ENCODE results near the gene DGAT2.

DGAT2 gene

DNA sequence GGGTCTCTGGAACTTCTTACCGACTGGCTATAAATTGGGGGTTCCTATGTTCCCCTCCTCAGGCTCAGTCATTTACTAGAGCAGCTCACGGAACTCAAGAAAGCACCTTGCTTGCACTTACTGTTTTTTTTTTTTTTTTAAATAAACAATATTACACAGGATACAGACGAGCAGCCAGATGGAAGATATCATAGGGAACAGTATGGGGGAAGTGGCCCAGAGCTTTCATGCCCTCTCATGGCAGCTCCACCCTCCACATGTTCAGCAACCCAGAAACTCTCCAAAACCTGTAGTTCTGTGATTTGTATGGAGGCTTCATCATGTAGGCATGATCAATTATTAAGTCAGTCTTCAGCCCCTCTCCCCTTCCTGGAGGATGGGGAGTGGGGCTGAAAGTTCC lies 54.0 kb downstream of the DGAT2 start:
- no peak overlapping the region for H3K4me3 ChIP-seq (ENCODE audit: low read depth, low read length)
- H3K27ac ChIP-seq (ENCODE audit: extremely low read depth, low read depth, low read length): no peak overlapping the region
- POLR2A ChIA-PET: no interaction called here

DNA sequence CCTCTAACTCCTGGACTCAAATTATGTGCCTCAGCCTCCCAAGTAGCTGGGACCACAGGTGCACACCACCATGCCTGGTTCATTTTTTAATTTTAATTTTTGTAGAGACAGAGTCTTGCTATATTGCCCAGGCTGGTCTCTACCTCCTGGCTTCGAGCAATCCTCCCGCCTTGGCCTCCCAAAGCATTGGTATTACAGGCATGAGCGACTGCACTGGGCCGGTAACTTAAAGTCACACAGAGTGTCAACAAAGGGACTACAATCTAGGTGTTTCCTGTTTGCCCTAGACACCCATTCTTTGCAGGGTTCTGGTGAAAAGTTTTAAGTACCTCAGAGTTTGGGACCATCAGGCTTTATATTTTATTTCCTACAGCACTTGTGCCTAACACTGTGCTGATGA lies 54.8 kb downstream of the DGAT2 start:
- POLR2A ChIA-PET: no interaction called here
- CTCF ChIA-PET: interaction anchor here (0.7 to 2.2 kb wide), 2 partner anchors 44 to 224 kb away, joined by 3 to 9 read pairs; no protein-coding TSS in a partner anchor

More for the DNA sequence above, 54.0 kb downstream of the DGAT2 start:
- TF ChIP-seq KLF1 (tag by site-specific recombination; IDR thresholded peaks at IDR 0.05) (no peak), ZBTB1 (tag by site-specific recombination; IDR thresholded peaks at IDR 0.05) (no peak), ZNF785 (tag by site-specific recombination; IDR thresholded peaks at IDR 0.05) (no peak), FEZF1 (tag by site-specific recombination; IDR thresholded peaks at IDR 0.05) (no peak), ZNF610 (tag by site-specific recombination; IDR thresholded peaks at IDR 0.05; ENCODE audit: borderline replicate concordance) (no peak), ZNF140 (tag by site-specific recombination; IDR thresholded peaks at IDR 0.05) (no peak), ZNF514 (tag by site-specific recombination; IDR thresholded peaks at IDR 0.05) (no peak), ZNF677 (tag by site-specific recombination; IDR thresholded peaks at IDR 0.05) (no peak), BCL11A (tag by site-specific recombination; IDR thresholded peaks at IDR 0.05; ENCODE audit: low read depth) (no peak), ZNF629 (tag by site-specific recombination; IDR thresholded peaks at IDR 0.05) (no peak), ZNF24 (tag by site-specific recombination; IDR thresholded peaks at IDR 0.05) (no peak), GLI4 (tag by site-specific recombination; IDR thresholded peaks at IDR 0.05) (no peak), ZNF391 (tag by site-specific recombination; IDR thresholded peaks at IDR 0.05; ENCODE audit: borderline replicate concordance, low read depth) (no peak)
- TF ChIP-seq, protein P1, sequence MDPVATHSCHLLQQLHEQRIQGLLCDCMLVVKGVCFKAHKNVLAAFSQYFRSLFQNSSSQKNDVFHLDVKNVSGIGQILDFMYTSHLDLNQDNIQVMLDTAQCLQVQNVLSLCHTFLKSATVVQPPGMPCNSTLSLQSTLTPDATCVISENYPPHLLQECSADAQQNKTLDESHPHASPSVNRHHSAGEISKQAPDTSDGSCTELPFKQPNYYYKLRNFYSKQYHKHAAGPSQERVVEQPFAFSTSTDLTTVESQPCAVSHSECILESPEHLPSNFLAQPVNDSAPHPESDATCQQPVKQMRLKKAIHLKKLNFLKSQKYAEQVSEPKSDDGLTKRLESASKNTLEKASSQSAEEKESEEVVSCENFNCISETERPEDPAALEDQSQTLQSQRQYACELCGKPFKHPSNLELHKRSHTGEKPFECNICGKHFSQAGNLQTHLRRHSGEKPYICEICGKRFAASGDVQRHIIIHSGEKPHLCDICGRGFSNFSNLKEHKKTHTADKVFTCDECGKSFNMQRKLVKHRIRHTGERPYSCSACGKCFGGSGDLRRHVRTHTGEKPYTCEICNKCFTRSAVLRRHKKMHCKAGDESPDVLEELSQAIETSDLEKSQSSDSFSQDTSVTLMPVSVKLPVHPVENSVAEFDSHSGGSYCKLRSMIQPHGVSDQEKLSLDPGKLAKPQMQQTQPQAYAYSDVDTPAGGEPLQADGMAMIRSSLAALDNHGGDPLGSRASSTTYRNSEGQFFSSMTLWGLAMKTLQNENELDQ (tag by site-specific recombination; IDR thresholded peaks at IDR 0.05; ENCODE audit: low read depth): no peak
- TF ChIP-seq, protein P2, sequence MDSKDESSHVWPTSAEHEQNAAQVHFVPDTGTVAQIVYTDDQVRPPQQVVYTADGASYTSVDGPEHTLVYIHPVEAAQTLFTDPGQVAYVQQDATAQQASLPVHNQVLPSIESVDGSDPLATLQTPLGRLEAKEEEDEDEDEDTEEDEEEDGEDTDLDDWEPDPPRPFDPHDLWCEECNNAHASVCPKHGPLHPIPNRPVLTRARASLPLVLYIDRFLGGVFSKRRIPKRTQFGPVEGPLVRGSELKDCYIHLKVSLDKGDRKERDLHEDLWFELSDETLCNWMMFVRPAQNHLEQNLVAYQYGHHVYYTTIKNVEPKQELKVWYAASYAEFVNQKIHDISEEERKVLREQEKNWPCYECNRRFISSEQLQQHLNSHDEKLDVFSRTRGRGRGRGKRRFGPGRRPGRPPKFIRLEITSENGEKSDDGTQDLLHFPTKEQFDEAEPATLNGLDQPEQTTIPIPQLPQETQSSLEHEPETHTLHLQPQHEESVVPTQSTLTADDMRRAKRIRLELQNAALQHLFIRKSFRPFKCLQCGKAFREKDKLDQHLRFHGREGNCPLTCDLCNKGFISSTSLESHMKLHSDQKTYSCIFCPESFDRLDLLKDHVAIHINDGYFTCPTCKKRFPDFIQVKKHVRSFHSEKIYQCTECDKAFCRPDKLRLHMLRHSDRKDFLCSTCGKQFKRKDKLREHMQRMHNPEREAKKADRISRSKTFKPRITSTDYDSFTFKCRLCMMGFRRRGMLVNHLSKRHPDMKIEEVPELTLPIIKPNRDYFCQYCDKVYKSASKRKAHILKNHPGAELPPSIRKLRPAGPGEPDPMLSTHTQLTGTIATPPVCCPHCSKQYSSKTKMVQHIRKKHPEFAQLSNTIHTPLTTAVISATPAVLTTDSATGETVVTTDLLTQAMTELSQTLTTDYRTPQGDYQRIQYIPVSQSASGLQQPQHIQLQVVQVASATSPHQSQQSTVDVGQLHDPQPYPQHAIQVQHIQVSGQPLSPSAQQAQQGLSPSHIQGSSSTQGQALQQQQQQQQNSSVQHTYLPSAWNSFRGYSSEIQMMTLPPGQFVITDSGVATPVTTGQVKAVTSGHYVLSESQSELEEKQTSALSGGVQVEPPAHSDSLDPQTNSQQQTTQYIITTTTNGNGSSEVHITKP (tag by site-specific recombination; IDR thresholded peaks at IDR 0.05): no peak
- H3K9me3 ChIP-seq (ENCODE audit: control insufficient read depth, insufficient read depth, low read depth, low read length): no peaks in the 10 kb centered on the region
- H3K36me3 ChIP-seq (ENCODE audit: control insufficient read depth in 2 of 2, insufficient read depth in 1 of 2, low read length in 2 of 2): no peaks in the 10 kb centered on the region
- no peaks in the 10 kb centered on the region for H3K4me1 ChIP-seq (ENCODE audit: control insufficient read depth, insufficient read depth, low read length)
- CTCF ChIA-PET: interaction anchor here (0.6 to 2.2 kb wide), 3 partner anchors 42 to 846 kb away, joined by 3 to 9 read pairs (median 4); no protein-coding TSS in a partner anchor

More for the DNA sequence above, 54.8 kb downstream of the DGAT2 start:
- Histone ChIP-seq H3K4me1 (ENCODE audit: control insufficient read depth, insufficient read depth, low read length) (no peaks in the 10 kb centered on the region), H3K27ac (ENCODE audit: extremely low read depth, low read depth, low read length) (no peak overlapping the region), H3K9me3 (ENCODE audit: control insufficient read depth, insufficient read depth, low read depth, low read length) (no peaks in the 10 kb centered on the region), H3K36me3 (ENCODE audit: control insufficient read depth in 2 of 2, insufficient read depth in 1 of 2, low read length in 2 of 2) (no peaks in the 10 kb centered on the region), H3K4me3 (ENCODE audit: low read depth, low read length) (no peak overlapping the region)
- TF ChIP-seq ZSCAN30 (tag by site-specific recombination; IDR thresholded peaks at IDR 0.05) (no peak), ZNF214 (tag by site-specific recombination; IDR thresholded peaks at IDR 0.05; ENCODE audit: borderline replicate concordance) (no peak), ZNF677 (tag by site-specific recombination; IDR thresholded peaks at IDR 0.05) (no peak), ZIC2 (tag by site-specific recombination; IDR thresholded peaks at IDR 0.05) (no peak), GFI1B (tag by site-specific recombination; IDR thresholded peaks at IDR 0.05) (no peak), BCL11A (tag by site-specific recombination; IDR thresholded peaks at IDR 0.05; ENCODE audit: low read depth) (no peak), ZNF175 (tag by site-specific recombination; IDR thresholded peaks at IDR 0.05) (no peak), YY2 (tag by site-specific recombination; IDR thresholded peaks at IDR 0.05) (no peak)

Data from HEK293 (cell line).